GM18951 (cell line): ENCODE measurements around the gene TAS2R41.
"Not testable (repeated sequence)": the region's sequence is repeated elsewhere in the genome, so short reads cannot be mapped to it uniquely, and the experiment has no call there.

Experiments
- POLR2A ChIP-seq: IDR thresholded peaks from 4 replicates; pipeline ENCODE4 v1.6.1; 2011; ENCODE audit warnings: mild to moderate bottlenecking; ENCODE audit not compliant: insufficient read length, insufficient read depth; ENCODE audit errors: extremely low read depth
- in situ Hi-C: fragments of 300-500 bp; cut with MboI; formaldehyde crosslinking; loops from one replicate; pipeline ENCODE4 v1.12.0; 2022; ENCODE audit warnings: low sequenced_read_pairs, mixed read lengths, inconsistent platforms; ENCODE audit not compliant: unreplicated experiment

The TAS2R41 gene

DNA sequence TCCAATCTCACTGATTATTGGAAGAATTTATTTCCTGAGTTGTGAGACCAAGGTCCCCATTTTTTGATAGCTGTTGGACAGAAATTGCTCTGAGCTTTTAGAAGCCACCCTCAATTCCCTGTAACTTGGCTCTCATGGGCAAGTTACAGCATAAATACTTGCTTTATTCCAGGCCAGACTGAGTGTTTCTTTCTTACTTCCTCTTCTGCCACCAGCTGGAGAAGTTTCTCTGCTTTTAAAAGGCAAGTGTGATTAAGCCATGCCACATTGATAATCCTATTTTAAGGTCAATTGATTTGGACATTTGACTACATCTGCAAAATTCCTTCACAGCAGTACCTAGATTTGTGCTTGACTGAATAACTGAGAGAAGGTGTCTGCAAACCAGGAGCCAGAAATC lies 14.1 kb upstream of the TAS2R41 start:
- in situ Hi-C loops: no loop called here
- TF ChIP-seq POLR2A: no peak

- no peak for TF ChIP-seq POLR2A
- in situ Hi-C loops: no loop called here
These were observed 13.7 kb upstream of the TAS2R41 start for GRCh38 chr7:143463957-143464356.

- in situ Hi-C loops: no loop called here
- no peak for TF ChIP-seq POLR2A
These were observed 9.9 kb upstream of the TAS2R41 start for GRCh38 chr7:143467724-143468123.

DNA sequence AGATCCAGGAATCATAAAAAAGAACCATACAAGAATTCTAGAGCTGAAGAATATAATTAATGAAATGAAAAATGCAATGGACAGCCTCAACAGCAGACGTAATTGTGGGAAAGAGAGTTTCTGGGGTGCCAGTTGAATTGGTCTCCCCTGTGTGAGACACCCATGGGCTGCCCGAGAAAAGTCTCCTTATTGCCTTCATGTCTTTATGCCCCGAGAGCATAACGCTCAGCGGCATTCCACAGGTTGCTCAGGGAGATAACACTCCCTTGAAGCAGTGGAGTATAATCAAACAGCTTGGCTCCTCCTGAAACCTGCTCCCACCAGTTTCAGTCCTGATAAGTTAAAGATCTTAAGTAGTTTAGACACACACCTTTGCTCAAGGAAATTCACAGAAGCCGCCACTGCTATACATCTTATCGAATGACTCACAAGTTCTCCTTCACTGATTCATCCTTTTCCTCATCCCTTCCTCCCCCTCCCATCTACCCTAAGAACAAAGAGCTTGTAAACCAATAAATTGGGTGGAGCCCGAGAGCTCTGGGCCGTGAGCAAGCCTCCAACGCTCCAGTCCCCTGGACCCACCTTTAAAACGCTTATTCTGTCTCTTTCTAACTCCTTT lies 5.5 kb upstream of the TAS2R41 start:
- in situ Hi-C loops: not testable (repeated sequence)

DNA sequence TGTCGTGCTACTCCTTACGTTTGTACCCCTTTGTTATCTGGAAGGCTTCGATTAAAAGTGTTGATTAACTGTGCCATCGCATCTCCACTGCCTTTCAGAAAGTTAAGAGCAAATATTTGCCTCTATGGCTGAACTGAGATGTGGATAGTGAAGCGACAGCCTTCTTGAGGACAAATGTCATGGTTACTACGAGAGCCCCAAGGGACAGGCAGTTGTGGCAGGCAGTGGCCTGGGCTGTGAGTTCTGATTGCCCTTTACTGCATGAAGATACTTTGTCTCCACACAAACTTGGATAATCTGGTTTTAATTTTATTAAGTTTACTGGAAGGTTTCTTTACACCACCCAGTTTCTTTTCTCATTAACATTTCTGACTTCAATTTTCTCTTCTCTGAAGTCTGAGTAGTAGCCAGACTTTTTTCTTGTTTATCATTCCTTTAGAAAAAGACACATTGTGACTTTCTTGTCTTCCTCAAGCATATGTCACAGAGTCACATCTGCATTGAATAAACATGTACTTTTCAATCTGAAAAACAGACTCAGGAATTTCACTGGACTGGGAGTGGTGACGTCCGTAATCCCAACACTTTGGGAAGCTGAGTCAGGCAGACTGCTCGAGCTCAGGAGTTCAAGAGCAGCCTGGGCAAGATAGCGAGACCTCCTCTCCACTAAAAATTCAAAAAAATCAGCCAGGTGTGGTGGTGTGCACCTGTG lies 1.5 kb downstream of the TAS2R41 start:
- in situ Hi-C loops: no loop called here
- no peak for TF ChIP-seq POLR2A

DNA sequence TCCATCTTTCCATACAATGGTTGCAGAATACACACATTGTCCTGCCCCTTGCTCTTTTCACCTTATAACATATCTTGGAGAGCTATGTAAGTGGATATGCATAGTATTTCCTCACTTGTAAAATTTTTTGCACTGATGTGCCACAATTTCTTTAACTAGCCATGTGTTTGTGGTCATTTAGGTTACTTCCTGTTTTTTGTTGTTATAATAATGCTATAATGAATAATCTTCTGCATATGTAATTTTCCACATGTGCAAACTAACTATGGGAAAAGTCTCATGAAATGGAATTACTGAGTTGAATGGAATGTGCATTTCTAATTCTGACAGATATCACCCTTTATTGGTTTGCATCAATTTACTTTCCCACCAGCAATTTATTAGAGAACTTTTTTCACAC lies 2.8 kb downstream of the TAS2R41 start:
- in situ Hi-C loops: no loop called here
- TF ChIP-seq POLR2A: no peak

DNA sequence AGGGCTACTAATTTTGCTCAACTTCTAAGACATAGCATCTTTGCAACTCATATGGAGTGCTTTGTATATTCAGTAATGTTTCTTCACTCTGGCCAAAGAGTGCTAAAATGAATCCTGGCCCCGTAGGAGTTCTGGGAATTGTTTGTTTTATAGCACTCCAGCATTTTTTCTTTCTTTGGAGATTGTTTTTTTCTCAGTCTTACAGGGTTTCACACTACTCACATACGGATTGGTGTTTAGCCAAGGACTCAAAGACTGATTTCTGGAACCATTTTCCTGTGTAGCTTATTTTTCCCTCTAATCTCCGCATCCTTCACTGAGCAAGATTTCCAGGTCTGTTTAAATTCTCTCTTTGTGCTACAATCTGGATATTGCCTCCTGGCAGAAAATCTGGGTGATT lies 6.4 kb downstream of the TAS2R41 start:
- TF ChIP-seq POLR2A: no peak
- in situ Hi-C loops: no loop called here

- in situ Hi-C loops: no loop called here
- no peak for TF ChIP-seq POLR2A
These were observed 7.4 kb downstream of the TAS2R41 start for GRCh38 chr7:143485094-143485493.

DNA sequence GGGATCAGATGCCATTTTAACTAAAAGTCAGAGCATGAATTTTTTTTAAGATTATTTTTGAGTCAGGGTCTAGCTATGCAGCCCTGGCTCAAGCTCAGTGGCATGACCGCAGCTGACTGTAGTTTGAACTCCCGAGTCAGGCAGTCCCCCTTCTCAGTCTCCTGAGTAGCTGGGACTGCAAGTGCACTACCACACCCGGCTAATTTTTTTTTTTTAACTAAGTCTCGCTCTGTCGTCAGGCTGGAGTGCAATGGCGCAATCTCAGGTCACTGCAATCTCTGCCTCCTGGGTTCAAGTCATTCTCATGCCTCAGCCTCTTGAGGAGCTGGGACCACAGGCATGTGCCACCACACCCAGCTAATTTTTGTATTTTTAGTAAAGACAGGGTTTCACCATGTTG lies 7.8 kb downstream of the TAS2R41 start:
- in situ Hi-C loops: no loop called here
- no peak for TF ChIP-seq POLR2A

GRCh38 chr7:143486266-143486665 lies 8.6 kb downstream of the TAS2R41 start:
- in situ Hi-C loops: not testable (repeated sequence)

DNA sequence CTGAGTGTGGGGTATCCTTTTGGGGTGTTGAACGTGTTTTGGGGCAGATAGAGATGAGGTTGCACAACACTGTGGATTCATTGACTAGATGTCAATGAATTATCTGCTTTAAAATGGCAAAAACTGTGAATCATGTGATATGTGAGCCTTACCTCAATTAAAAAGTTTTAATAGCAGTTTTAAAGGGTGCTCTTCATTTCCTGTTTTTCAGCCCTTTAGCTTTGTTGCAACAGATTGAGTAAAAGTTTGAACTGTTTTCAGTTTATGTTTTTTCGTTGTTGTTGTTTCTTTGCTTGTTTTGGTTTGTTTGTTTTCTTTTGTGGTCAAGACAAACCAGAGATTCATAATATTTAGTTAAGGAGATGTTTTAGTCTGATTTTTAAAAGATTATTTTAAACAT lies 9.4 kb downstream of the TAS2R41 start:
- in situ Hi-C loops: no loop called here
- no peak for TF ChIP-seq POLR2A

DNA sequence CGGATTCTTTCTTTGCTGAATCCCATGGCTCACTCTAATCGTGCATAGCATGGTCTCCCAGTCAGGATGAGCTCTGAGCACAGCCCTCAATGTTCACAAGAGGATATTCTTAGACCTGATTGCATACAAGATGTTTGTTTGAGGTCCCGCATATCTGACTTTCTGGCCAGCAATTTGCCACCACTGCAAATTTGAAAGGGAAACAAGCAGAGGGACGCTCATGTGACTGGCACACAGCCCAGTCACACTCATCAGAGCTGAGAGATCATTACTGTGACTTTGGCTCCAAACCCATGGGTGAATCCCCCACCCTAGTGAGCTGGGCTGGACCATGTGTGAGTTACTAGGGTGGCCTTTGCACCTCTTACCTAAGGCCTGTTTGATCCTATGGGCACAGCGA lies 9.9 kb downstream of the TAS2R41 start:
- in situ Hi-C loops: no loop called here
- no peak for TF ChIP-seq POLR2A

GRCh38 chr7:143490717-143491306 lies 13.1 kb downstream of the TAS2R41 start:
- TF ChIP-seq POLR2A: no peak
- in situ Hi-C loops: no loop called here

- in situ Hi-C loops: no loop called here
These were observed 14.4 kb downstream of the TAS2R41 start for GRCh38 chr7:143492043-143492471.

More at GRCh38 chr7:143492043-143492471, 14.4 kb downstream of the TAS2R41 start:
- TF ChIP-seq POLR2A: no peak
